H1 (cell line): ENCODE measurements around the gene ERCC3.

Experiments
- CEBPB ChIP-seq: IDR thresholded peaks from 2 replicates; pipeline ENCODE4 v1.6.1; 2012; ENCODE audit warnings: low read depth, low read length
- EGR1 ChIP-seq: IDR thresholded peaks from 2 replicates; pipeline ENCODE4 v1.6.1; 2011; ENCODE audit warnings: low read depth, low read length, borderline replicate concordance
- POLR2A ChIP-seq, 2 experiments: IDR thresholded peaks; 1 replicate in 1 of 2; 2 replicates in 1 of 2; pipeline ENCODE4 v1.6.1; 2011; ENCODE audit warnings: low read depth in 2 of 2, low read length in 2 of 2, mild to moderate bottlenecking in 2 of 2; ENCODE audit errors: control extremely low read depth in 1 of 2
- POLR2AphosphoS5 ChIP-seq: IDR thresholded peaks from 2 replicates; pipeline ENCODE4 v1.6.1; 2011; ENCODE audit warnings: low read depth, low read length
- YY1 ChIP-seq: IDR thresholded peaks from 2 replicates; pipeline ENCODE4 v1.6.1; 2011; ENCODE audit warnings: low read depth, mild to moderate bottlenecking, low read length
- ZNF274 ChIP-seq: IDR thresholded peaks from 2 replicates; pipeline ENCODE4 v1.7.0; 2012; ENCODE audit warnings: low read length, borderline replicate concordance; ENCODE audit errors: extremely low read depth
- TF ChIP-seq, protein P1 (sequence below), 3 experiments: IDR thresholded peaks; 1 replicate in 2 of 3; 2 replicates in 1 of 3; pipeline versions ENCODE4 v1.5.1 to v1.6.1; 2011; ENCODE audit warnings: low read length in 3 of 3, mild to moderate bottlenecking in 3 of 3, inconsistent platforms in 2 of 3, low read depth in 1 of 3, moderate library complexity in 1 of 3; ENCODE audit not compliant: insufficient read depth in 1 of 3; ENCODE audit errors: control extremely low read depth in 1 of 3

DNA sequence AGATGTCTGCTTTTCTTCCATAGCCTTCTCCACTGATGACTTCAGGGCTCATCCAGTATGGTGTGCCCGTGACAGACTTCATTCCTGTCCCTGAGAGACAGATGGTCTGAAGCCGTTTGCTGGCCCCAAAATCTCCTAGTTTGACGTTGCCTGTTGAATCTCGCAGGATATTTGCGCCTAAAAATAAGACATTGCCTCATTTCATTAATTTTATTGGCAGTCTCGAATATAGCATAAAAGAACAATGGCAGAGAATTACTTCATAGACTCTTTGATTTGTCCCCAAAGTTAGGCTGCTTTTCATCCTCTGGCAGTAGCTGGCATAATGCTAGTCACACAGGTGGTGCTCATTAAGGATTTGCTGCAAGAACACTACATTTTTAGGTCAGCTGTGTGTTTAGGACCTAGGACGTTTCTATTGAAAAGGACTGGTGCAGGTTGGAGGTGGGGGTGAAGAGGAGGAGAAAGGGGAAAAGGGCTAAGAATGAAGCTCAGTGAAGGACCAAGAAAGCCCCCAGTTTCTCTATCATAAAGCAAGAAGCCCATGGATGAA lies 14.7 kb upstream of the ERCC3 start:
- TF ChIP-seq, protein P1, sequence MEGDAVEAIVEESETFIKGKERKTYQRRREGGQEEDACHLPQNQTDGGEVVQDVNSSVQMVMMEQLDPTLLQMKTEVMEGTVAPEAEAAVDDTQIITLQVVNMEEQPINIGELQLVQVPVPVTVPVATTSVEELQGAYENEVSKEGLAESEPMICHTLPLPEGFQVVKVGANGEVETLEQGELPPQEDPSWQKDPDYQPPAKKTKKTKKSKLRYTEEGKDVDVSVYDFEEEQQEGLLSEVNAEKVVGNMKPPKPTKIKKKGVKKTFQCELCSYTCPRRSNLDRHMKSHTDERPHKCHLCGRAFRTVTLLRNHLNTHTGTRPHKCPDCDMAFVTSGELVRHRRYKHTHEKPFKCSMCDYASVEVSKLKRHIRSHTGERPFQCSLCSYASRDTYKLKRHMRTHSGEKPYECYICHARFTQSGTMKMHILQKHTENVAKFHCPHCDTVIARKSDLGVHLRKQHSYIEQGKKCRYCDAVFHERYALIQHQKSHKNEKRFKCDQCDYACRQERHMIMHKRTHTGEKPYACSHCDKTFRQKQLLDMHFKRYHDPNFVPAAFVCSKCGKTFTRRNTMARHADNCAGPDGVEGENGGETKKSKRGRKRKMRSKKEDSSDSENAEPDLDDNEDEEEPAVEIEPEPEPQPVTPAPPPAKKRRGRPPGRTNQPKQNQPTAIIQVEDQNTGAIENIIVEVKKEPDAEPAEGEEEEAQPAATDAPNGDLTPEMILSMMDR (IDR thresholded peaks at IDR 0.05; ENCODE audit: control extremely low read depth in 1 of 3, insufficient read depth in 1 of 3, low read depth in 1 of 3, low read length in 3 of 3) = no peak
- TF ChIP-seq POLR2AphosphoS5 (no peak), CEBPB (no peak), ZNF274 (no peak), YY1 (no peak), POLR2A (IDR thresholded peaks at IDR 0.05; ENCODE audit: control extremely low read depth in 1 of 2, low read depth in 2 of 2, low read length in 2 of 2) (no peak), EGR1 (no peak)
